ENCODE data around the gene ZNF526. TPM values are rescaled to one million over a fixed set of nuclear protein-coding genes. Genes with fewer than 3 reads are reported as not detected.
"Not testable (repeated sequence)": the region's sequence is repeated elsewhere in the genome, so short reads cannot be mapped to it uniquely, and the experiment has no call there.

Gene ZNF526
- total and polyA plus RNA-seq, 2 experiments from 2014 or later, result 4.9 to 8.6 TPM

DNA sequence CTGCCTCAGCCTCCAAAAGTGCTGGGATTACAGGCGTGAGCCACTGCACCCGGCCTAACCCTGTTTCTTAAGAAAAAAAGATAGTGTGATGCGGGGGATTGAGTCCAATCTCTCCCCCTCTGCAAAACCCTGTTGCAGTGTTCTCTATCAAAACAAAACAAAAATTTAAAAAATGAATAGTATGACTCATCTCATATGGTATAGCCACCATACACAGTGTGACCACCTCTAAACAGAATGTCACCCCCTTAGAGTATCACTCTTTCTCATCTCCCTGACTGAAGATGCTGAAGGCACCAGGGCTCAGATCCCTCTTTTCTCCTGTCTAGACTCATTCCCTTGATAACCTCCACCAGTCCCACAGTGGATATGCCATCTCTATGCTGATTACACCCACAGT, 41.7 kb downstream of the ZNF526 start:
- no peaks in the 10 kb centered on the region for H4K20me1 ChIP-seq (ENCODE audit: insufficient read depth, poor library complexity, severe bottlenecking)
- H3K36me3 ChIP-seq (replicated peaks; ENCODE audit: insufficient read depth, low read depth), result no peaks in the 10 kb centered on the region
- H3K9me2 ChIP-seq (replicated peaks; ENCODE audit: insufficient read depth), result no peaks in the 10 kb centered on the region
- no peak for DNase-seq (ENCODE audit: low spot score)
- H3K9me3 ChIP-seq (ENCODE audit: low read depth), result no peaks in the 10 kb centered on the region
- no peaks in the 10 kb centered on the region for H3K4me1 ChIP-seq (ENCODE audit: insufficient read depth)
- TF ChIP-seq EZH2 (IDR thresholded peaks at IDR 0.05; ENCODE audit: borderline replicate concordance) (no peak), EZH2phosphoT487 (IDR thresholded peaks at IDR 0.05; ENCODE audit: low read depth, severe bottlenecking, unreplicated experiment) (no peak)
- TF ChIP-seq, protein P1, sequence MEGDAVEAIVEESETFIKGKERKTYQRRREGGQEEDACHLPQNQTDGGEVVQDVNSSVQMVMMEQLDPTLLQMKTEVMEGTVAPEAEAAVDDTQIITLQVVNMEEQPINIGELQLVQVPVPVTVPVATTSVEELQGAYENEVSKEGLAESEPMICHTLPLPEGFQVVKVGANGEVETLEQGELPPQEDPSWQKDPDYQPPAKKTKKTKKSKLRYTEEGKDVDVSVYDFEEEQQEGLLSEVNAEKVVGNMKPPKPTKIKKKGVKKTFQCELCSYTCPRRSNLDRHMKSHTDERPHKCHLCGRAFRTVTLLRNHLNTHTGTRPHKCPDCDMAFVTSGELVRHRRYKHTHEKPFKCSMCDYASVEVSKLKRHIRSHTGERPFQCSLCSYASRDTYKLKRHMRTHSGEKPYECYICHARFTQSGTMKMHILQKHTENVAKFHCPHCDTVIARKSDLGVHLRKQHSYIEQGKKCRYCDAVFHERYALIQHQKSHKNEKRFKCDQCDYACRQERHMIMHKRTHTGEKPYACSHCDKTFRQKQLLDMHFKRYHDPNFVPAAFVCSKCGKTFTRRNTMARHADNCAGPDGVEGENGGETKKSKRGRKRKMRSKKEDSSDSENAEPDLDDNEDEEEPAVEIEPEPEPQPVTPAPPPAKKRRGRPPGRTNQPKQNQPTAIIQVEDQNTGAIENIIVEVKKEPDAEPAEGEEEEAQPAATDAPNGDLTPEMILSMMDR (IDR thresholded peaks at IDR 0.05; ENCODE audit: poor library complexity), result no peak
- WGBS (ENCODE audit: low lambda C conversion rate, missing lambda C conversion rate), result 97% methylated on average over 3 of the region's 3 CpGs
- H3K27ac ChIP-seq, result no peak overlapping the region
- H3K79me2 ChIP-seq, result no peaks in the 10 kb centered on the region
- no peaks in the 10 kb centered on the region for H3K27me3 ChIP-seq
- no peak overlapping the region for H3K4me2 ChIP-seq
- no peak overlapping the region for H3K4me3 ChIP-seq
- H2AFZ ChIP-seq, result no peak overlapping the region

DNA sequence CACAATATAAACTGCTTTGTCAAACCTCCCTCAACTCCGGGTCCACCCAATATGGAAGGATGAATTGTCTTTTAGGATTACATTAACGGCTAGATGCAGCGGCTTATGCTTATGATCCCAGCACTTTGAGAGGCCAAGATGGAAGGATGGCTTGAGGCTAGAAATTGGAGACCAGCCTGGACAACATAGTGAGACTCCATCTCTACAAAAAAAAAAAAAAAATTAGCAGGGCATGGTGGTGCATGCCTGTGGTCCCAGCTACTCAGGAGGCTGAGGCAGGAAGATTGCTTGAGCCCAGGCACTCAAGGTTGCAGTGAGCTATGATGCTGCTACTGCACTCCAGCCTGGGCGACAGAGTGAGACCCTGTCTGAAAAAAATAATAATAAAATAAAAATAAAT, 46.0 kb downstream of the ZNF526 start:
- H3K9me2 ChIP-seq (replicated peaks; ENCODE audit: insufficient read depth); H3K4me3 ChIP-seq; H3K36me3 ChIP-seq (replicated peaks; ENCODE audit: insufficient read depth, low read depth); H3K27me3 ChIP-seq; H3K27ac ChIP-seq; H4K20me1 ChIP-seq (ENCODE audit: insufficient read depth, poor library complexity, severe bottlenecking); H2AFZ ChIP-seq; H3K4me2 ChIP-seq; H3K9me3 ChIP-seq (ENCODE audit: low read depth); DNase-seq (ENCODE audit: low spot score): not testable (repeated sequence)
- peaks cover 18% of the 10 kb centered on the region for H3K79me2 ChIP-seq
- peaks cover 15% of the 10 kb centered on the region for H3K4me1 ChIP-seq (ENCODE audit: insufficient read depth)
- WGBS (ENCODE audit: low lambda C conversion rate, missing lambda C conversion rate), result 91% methylated on average over 4 of the region's 4 CpGs

DNA sequence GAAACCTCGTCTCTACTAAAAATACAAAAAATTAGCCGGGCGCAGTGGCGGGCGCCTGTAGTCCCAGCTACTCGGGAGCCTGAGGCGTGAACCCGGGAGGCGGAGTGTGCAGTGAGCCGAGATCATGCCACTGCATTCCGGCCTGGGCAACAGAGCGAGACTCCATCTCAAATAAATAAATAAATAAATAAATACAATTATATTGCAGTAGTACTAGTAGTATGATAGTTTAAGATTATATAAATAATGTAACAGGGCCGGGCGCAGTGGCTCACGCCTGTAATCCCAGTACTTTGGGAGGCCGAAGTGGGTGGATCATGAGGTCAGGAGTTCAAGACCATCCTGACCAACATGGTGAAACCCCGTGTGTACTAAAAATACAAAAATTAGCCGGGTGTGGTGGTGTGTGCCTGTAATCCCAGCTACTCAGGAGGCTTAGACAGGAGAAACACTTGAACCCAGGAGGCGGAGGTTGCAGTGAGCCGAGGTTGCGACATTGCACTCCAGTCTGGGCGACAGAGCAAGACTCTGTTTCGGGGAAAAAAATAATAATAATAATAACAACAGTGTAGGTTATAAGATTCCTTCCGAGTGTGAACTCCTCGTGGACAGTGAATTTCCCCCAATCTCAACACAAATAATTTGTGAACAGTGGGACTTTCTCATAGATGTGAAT, 47.0 kb downstream of the ZNF526 start:
- H2AFZ ChIP-seq; H3K36me3 ChIP-seq (replicated peaks; ENCODE audit: insufficient read depth, low read depth); H3K9me3 ChIP-seq (ENCODE audit: low read depth); H3K4me3 ChIP-seq; DNase-seq (ENCODE audit: low spot score); H3K27me3 ChIP-seq; H3K9me2 ChIP-seq (replicated peaks; ENCODE audit: insufficient read depth); H4K20me1 ChIP-seq (ENCODE audit: insufficient read depth, poor library complexity, severe bottlenecking): not testable (repeated sequence)
- Histone ChIP-seq H3K27ac (peak overlapping the region; percentile 48), H3K4me2 (peak overlapping the region; percentile 76), H3K79me2 (peaks cover 26% of the 10 kb centered on the region), H3K4me1 (ENCODE audit: insufficient read depth) (peaks cover 17% of the 10 kb centered on the region)
- WGBS (ENCODE audit: low lambda C conversion rate, missing lambda C conversion rate), result 94% methylated on average over 25 of the region's 25 CpGs

DNA sequence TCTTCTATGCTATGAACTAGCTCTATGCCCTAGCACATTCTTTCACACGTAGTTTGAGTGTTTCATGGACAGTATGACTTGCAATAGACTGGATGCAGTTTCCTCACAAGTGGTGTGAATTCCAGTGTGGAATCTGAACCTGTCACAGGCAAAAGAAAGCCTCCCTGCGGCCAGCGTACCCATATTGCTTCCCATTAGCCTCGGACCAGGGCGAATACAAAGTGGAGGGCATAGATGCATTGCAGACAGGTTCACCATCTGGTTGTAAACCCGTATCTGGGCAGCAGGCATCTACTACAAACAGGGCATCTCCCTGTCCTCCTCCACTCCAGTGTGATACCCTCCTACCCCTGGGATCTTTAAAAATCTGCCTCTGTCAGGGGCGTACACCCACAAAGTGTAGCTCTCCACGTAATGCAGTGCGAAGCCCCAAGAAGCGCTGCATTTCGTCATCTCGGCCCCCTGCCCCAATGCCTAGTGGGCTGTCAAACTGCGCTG, 47.6 kb downstream of the ZNF526 start:
- H2AFZ ChIP-seq, result no peak overlapping the region
- no peaks in the 10 kb centered on the region for H4K20me1 ChIP-seq (ENCODE audit: insufficient read depth, poor library complexity, severe bottlenecking)
- no peaks in the 10 kb centered on the region for H3K9me3 ChIP-seq (ENCODE audit: low read depth)
- 14% methylated on average over 13 of the region's 13 CpGs for WGBS (ENCODE audit: low lambda C conversion rate, missing lambda C conversion rate)
- no peak overlapping the region for H3K4me3 ChIP-seq
- no peaks in the 10 kb centered on the region for H3K9me2 ChIP-seq (replicated peaks; ENCODE audit: insufficient read depth)
- peak overlapping the region; percentile 76 for H3K4me2 ChIP-seq
- no peak for TF ChIP-seq EZH2phosphoT487 (IDR thresholded peaks at IDR 0.05; ENCODE audit: low read depth, severe bottlenecking, unreplicated experiment)
- TF ChIP-seq, protein P1 (IDR thresholded peaks at IDR 0.05; ENCODE audit: poor library complexity), result no peak
- TF ChIP-seq EZH2 (IDR thresholded peaks at IDR 0.05; ENCODE audit: borderline replicate concordance), result no peak
- H3K27me3 ChIP-seq, result no peaks in the 10 kb centered on the region
- no peaks in the 10 kb centered on the region for H3K36me3 ChIP-seq (replicated peaks; ENCODE audit: insufficient read depth, low read depth)
- peaks cover 26% of the 10 kb centered on the region for H3K79me2 ChIP-seq
- DNase-seq (ENCODE audit: low spot score), result peak; percentile 14
- peaks cover 17% of the 10 kb centered on the region for H3K4me1 ChIP-seq (ENCODE audit: insufficient read depth)
- H3K27ac ChIP-seq, result peak overlapping the region; percentile 48

Data from hepatocyte (in vitro differentiated cells).